PC-3 (cell line): ENCODE data around the gene GALNTL6. TPM values are rescaled to one million over a fixed set of nuclear protein-coding genes. Genes with fewer than 3 reads are reported as not detected.

ENCODE experiments used
- ATAC-seq: fragments of 200-7000 bp; cut with Tn5 transposase; 2 replicates; pipeline ENCODE4 v1.9.1; 2020; ENCODE audit warnings: mild to moderate bottlenecking, moderate library complexity
- BruUV-seq: library from RNA; stranded (reverse); fragments of 400-500 nt; replicated peaks from 2 replicates; lab custom pipeline; 2021; lab: Mats Ljungman, UMichigan
- CTCF ChIA-PET: fragments of 300-600 bp; sonication (Branson Sonifier 250); formaldehyde crosslinking; loops from one replicate; lab custom pipeline; 2022; ENCODE audit warnings: antibody characterized with exemption; lab: Charles Lee
- POLR2A ChIA-PET: fragments of 300-600 bp; sonication (Branson Sonifier 250); formaldehyde crosslinking; loops from one replicate; lab custom pipeline; 2022; ENCODE audit warnings: antibody characterized with exemption; ENCODE audit not compliant: unreplicated experiment; lab: Charles Lee
- DNase-seq: peaks from one replicate; pipeline ENCODE4 v3.0.0-alpha.2; 2015
- H2AFZ ChIP-seq: fragments of 300-600 bp; sonication (generic); 2 replicates; pipeline ENCODE4 v1.6.0; 2016; ENCODE audit warnings: antibody characterized with exemption, low read length
- H3F3A ChIP-seq: fragments of 300-600 bp; sonication (generic); one replicate; pipeline ENCODE4 v1.6.0; 2017; ENCODE audit warnings: antibody characterized with exemption, low read length, control low read depth, mild to moderate bottlenecking; ENCODE audit not compliant: unreplicated experiment
- H3K27ac ChIP-seq: fragments of 300-600 bp; sonication (generic); 2 replicates; pipeline ENCODE4 v1.5.1; 2016; ENCODE audit warnings: mild to moderate bottlenecking, low read length
- H3K27me3 ChIP-seq: fragments of 300-600 bp; sonication (generic); 2 replicates; pipeline ENCODE4 v1.6.1; 2016; ENCODE audit warnings: low read length, mixed read lengths
- H3K36me3 ChIP-seq: fragments of 300-600 bp; sonication (generic); 2 replicates; pipeline ENCODE4 v1.6.1; 2016; ENCODE audit warnings: low read depth, mixed run types, low read length, mixed read lengths
- H3K4me1 ChIP-seq: fragments of 300-600 bp; sonication (generic); 2 replicates; pipeline ENCODE4 v1.5.1; 2016; ENCODE audit warnings: low read length; ENCODE audit not compliant: insufficient read depth
- H3K4me2 ChIP-seq: fragments of 300-600 bp; sonication (generic); 2 replicates; pipeline ENCODE4 v1.6.0; 2016; ENCODE audit warnings: low read length
- H3K4me3 ChIP-seq: fragments of 300-600 bp; sonication (generic); 2 replicates; pipeline ENCODE4 v1.5.1; 2016; ENCODE audit warnings: mild to moderate bottlenecking, low read length, mixed read lengths
- H3K79me2 ChIP-seq: fragments of 300-600 bp; sonication (generic); 2 replicates; pipeline ENCODE4 v1.6.1; 2017; ENCODE audit warnings: low read length, mixed read lengths
- H3K9ac ChIP-seq: fragments of 300-600 bp; sonication (generic); 2 replicates; pipeline ENCODE4 v1.6.0; 2016; ENCODE audit warnings: mild to moderate bottlenecking, low read length
- H3K9me2 ChIP-seq: fragments of 300-600 bp; sonication (generic); replicated peaks from 2 replicates; pipeline ENCODE4 v1.6.1; 2016; ENCODE audit warnings: mixed run types, low read length, mixed read lengths
- H3K9me3 ChIP-seq: fragments of 300-600 bp; sonication (generic); 2 replicates; pipeline ENCODE4 v1.6.1; 2016; ENCODE audit warnings: low read length, mixed read lengths
- H4K20me1 ChIP-seq: fragments of 300-600 bp; sonication (generic); 2 replicates; pipeline ENCODE4 v1.6.1; 2016; ENCODE audit warnings: low read length, mixed read lengths
- CTCF ChIP-seq: fragments of 300-600 bp; sonication (generic); conservative IDR thresholded peaks from 2 replicates; pipeline ENCODE4 v1.5.1; 2017; ENCODE audit warnings: antibody characterized with exemption, low read depth, mild to moderate bottlenecking, low read length
- EZH2 ChIP-seq: fragments of 300-600 bp; sonication (generic); IDR thresholded peaks from one replicate; pipeline ENCODE4 v1.6.1; 2017; ENCODE audit warnings: antibody characterized with exemption, mild to moderate bottlenecking, low read length; ENCODE audit not compliant: unreplicated experiment
- EZH2phosphoT487 ChIP-seq: fragments of 300-600 bp; sonication (generic); IDR thresholded peaks from 2 replicates; pipeline ENCODE4 v1.6.1; 2018; ENCODE audit warnings: mild to moderate bottlenecking, antibody characterized with exemption, low read length, borderline replicate concordance
- intact Hi-C: fragments of 100-400 bp; cut with micrococcal nuclease; formaldehyde crosslinking; loops from 2 replicates; pipeline ENCODE4 v1.9.0; 2023
- total RNA-seq: library from RNA; depleted of rRNA; stranded (reverse); fragments of >200 nt; gene quantifications from 2 replicates; pipeline ENCODE4 v1.2.3, GENCODE V29; 2014

Gene GALNTL6
- total RNA-seq, 1 experiment from 2014 or later = not detected

GRCh38 chr4:172819353-172819752 is 1006.1 kb downstream of the GALNTL6 start:
- no peak overlapping the region for H3K4me2 ChIP-seq
- H3K79me2 ChIP-seq = no peaks in the 10 kb centered on the region
- TF ChIP-seq EZH2 = no peak
- no peak overlapping the region for H3K4me3 ChIP-seq
- no peaks in the 10 kb centered on the region for H3F3A ChIP-seq
- ATAC-seq = no peak
- H3K27me3 ChIP-seq = no peaks in the 10 kb centered on the region
- intact Hi-C loops = no loop called here
- ChIA-PET CTCF (no interaction called here), POLR2A (no interaction called here)
- H3K9me2 ChIP-seq = no peaks in the 10 kb centered on the region
- no peak overlapping the region for H3K27ac ChIP-seq
- H2AFZ ChIP-seq = no peak overlapping the region
- H3K4me1 ChIP-seq = no peaks in the 10 kb centered on the region
- no peak for DNase-seq
- BruUV-seq = no TSS peak
- no peaks in the 10 kb centered on the region for H3K9me3 ChIP-seq
- H4K20me1 ChIP-seq = no peaks in the 10 kb centered on the region
- no peak overlapping the region for H3K9ac ChIP-seq
- H3K36me3 ChIP-seq = no peaks in the 10 kb centered on the region

GRCh38 chr4:172822331-172822730 is 1009.1 kb downstream of the GALNTL6 start:
- Histone ChIP-seq H3K79me2 (no peaks in the 10 kb centered on the region), H3K4me1 (peaks cover 6% of the 10 kb centered on the region; the same call in 1 of the 2 replicates), H3K4me3 (no peak overlapping the region), H4K20me1 (no peaks in the 10 kb centered on the region), H3K27me3 (no peaks in the 10 kb centered on the region), H3K4me2 (no peak overlapping the region), H3F3A (no peaks in the 10 kb centered on the region), H3K9me3 (no peaks in the 10 kb centered on the region), H3K36me3 (no peaks in the 10 kb centered on the region), H3K27ac (no peak overlapping the region), H3K9ac (no peak overlapping the region), H2AFZ (no peak overlapping the region), H3K9me2 (no peaks in the 10 kb centered on the region)
- CTCF ChIA-PET = no interaction called here
- ATAC-seq (no peak), DNase-seq (no peak)
- TF ChIP-seq CTCF (no peak), EZH2phosphoT487 (no peak), EZH2 (no peak)
- no TSS peak for BruUV-seq
- POLR2A ChIA-PET = no interaction called here
- intact Hi-C loops = loop anchor here (10.0 kb wide), 1 partner anchor 618 kb away; no protein-coding TSS in a partner anchor

- ATAC-seq = peak; percentile 56; the same call in 1 of the 2 replicates
- Histone ChIP-seq H3K27ac (no peak overlapping the region), H3K9me3 (no peaks in the 10 kb centered on the region), H2AFZ (peak overlapping the region; percentile 40; the same call in 1 of the 2 replicates), H3K4me3 (no peak overlapping the region), H3K9me2 (no peaks in the 10 kb centered on the region), H3F3A (no peaks in the 10 kb centered on the region), H4K20me1 (no peaks in the 10 kb centered on the region), H3K27me3 (no peaks in the 10 kb centered on the region), H3K4me1 (peaks cover 6% of the 10 kb centered on the region; the same call in 1 of the 2 replicates), H3K4me2 (no peak overlapping the region), H3K79me2 (no peaks in the 10 kb centered on the region), H3K36me3 (no peaks in the 10 kb centered on the region), H3K9ac (no peak overlapping the region)
- CTCF ChIA-PET = no interaction called here
- TF ChIP-seq EZH2phosphoT487 = no peak
- no peak for TF ChIP-seq CTCF
- no peak for TF ChIP-seq EZH2
- intact Hi-C loops = loop anchor here (10.0 kb wide), 1 partner anchor 622 kb away; no protein-coding TSS in a partner anchor
- DNase-seq = peak; percentile 28
- no TSS peak for BruUV-seq
- POLR2A ChIA-PET = no interaction called here
Observed at GRCh38 chr4:172826346-172826745, 1013.1 kb downstream of the GALNTL6 start.
